DMS153 treated with DMSO at 0.1 percent for 48 hours (cell line): ENCODE data around the gene ICAM3.
A peak's percentile ranks its signal among the peaks of the same experiment; 100 is the strongest.

Experiments
- DNase-seq: peaks from one replicate; lab custom pipeline; 2025; ENCODE audit not compliant: unreplicated experiment; lab: John Stamatoyannopoulos, UW

Gene ICAM3

DNA sequence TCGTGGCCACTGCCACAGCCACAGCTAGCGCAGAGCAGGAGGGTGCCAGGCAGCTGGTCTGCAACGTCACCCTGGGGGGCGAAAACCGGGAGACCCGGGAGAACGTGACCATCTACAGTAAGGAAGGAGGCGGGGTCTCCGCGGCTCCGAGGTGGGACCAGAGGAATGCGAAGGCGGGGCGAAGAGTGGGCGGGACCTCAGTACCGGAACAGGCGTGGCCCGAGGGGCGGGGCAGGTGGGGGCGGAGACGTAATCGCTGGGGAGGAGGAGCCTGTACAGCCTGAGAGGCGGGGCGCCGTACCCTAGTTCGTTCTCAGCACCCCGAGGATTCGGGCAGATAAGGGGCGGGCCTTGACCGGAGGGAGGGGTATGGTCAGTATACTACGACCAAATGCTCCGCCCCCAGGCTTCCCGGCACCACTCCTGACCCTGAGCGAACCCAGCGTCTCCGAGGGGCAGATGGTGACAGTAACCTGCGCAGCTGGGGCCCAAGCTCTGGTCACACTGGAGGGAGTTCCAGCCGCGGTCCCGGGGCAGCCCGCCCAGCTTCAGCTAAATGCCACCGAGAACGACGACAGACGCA is 47.1 kb downstream of the ICAM3 start:
- DNase-seq: peak; percentile 61

DNA sequence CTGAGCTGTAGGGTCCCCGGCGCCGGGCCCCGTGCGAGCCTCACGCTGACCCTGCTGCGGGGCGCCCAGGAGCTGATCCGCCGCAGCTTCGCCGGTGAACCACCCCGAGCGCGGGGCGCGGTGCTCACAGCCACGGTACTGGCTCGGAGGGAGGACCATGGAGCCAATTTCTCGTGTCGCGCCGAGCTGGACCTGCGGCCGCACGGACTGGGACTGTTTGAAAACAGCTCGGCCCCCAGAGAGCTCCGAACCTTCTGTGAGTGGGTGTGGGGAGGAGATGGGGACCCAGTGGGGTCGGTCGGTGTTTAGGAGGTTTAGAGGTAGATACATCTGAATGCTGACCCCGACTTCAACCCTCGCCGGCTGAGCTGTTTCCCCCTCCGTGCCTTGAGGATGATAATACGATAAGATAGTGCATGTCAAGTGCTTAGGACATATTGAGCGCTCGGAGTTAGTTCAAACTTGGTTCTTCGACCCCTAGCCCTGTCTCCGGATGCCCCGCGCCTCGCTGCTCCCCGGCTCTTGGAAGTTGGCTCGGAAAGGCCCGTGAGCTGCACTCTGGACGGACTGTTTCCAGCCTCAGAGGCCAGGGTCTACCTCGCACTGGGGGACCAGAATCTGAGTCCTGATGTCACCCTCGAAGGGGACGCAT is 47.7 kb downstream of the ICAM3 start:
- DNase-seq: no peak

DNA sequence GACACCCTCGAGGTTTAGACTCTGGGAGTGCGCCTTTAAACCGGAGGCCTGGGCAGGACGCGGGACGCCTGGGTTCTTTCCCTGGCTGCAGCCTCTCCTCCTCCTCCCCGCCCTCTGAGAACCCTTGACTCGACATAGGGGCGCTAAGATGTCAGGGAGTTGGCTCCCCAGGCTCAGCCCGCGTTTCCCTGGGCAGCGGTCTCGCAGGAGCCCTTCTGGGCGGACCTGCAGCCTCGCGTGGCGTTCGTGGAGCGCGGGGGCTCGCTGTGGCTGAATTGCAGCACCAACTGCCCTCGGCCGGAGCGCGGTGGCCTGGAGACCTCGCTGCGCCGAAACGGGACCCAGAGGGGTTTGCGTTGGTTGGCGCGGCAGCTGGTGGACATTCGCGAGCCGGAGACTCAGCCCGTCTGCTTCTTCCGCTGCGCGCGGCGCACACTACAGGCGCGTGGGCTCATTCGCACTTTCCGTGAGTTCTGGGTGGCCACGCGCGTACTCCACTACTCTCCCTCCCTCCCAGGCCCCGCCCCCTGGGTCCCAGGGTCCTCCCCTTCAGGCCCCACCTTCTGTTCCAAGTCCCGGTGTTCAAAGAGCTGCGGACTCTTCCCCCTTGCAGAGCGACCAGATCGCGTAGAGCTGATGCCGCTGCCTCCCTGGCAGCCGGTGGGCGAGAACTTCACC is 48.4 kb downstream of the ICAM3 start:
- DNase-seq: no peak

DNA sequence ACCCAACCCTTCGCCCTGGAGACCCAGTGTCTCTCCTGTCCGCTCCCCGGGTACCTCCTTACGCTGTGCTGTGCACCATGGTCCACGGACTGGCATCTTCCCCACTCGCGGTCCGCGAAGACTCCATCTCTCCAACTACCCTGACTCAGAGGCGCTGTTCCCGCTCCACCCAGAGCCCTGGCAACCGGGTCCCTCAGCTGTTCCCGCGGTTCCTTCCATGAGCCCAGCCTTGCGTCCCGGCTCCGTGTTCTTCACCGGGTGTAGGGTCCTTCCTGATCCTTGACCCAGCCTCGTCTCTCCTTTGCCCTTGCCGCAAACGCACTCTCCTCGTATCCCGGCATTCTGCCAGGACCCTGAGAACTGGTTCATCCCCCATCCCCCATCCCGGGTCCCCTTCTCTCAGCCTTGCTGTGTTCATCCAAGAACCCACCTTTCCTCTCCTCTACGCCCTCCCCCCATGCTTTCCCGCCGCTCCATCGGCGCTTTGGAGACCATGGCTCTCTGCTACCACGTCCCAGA is 49.0 kb downstream of the ICAM3 start:
- no peak for DNase-seq

DNA sequence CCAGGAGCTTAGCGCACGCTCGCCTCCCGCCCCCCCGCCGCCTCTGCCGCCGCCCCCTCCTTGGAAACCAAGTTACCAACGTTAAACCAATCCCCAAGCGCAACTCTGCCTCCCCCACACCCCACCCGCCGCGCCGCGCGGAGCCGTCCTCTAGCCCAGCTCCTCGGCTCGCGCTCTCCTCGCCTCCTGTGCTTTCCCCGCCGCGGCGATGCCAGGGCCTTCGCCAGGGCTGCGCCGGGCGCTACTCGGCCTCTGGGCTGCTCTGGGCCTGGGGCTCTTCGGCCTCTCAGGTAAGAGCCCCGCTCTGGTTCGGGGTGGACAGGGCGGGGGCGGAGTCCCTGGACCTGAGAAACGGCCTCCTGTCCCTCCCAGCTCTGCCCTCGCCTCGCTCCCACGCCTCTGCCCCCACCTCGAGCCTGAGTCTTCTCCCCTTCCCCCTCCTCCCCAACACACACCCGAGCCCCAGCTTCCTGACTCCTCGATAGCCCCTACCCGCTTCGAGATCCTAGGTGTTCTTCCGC is 49.5 kb downstream of the ICAM3 start, which contains the start of gene ICAM5:
ICAM5 (plus strand) TSS at position 117 of the 521 bp plus-strand sequence; CDS start at position 209, 92 bp downstream.
- no peak for DNase-seq

DNA sequence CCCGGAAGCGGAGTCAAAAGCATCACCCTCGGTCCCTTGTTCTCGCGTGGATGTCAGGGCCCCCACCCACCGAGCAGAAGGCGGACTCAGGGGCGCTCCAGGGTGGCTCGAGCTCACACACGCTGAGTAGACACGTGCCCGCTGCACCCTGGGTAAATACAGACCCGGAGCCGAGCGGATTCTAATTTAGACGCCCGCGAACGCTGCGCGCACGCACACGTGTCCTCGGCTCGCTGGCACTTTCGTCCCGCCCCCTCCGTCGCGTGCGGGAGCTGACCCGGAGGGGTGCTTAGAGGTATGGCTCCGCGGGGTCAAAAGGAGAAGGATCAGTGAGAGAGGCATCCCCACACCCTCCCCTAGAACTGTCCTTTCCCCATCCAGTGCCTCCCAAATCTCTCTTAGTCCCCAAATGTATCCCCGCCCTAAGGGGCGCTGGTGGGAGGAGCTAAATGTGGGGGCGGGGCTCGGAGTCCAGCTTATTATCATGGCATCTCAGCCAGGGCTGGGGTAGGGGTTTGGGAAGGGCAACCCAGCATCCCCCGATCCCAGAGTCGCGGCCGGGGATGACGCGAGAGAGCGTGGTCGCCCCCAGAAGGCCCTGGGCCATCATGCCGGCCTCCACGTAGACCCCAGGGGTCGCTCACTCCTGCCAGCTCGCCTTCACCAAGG is 50.1 kb downstream of the ICAM3 start:
- no peak for DNase-seq

DNA sequence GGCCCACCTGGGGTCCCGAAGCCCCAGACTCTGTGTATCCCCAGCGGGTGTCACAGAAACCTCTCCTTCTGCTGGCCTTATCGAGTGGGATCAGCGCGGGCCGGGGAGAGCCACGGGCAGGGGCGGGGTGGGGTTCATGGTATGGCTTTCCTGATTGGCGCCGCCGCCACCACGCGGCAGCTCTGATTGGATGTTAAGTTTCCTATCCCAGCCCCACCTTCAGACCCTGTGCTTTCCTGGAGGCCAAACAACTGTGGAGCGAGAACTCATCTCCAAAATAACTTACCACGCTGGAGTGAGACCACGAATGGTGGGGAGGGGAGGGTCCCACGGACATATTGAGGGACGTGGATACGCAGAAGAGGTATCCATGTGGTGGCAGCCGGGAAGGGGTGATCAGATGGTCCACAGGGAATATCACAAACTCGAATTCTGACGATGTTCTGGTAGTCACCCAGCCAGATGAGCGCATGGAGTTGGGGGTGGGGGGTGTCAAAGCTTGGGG is 50.7 kb downstream of the ICAM3 start:
- DNase-seq: peak; percentile 19

DNA sequence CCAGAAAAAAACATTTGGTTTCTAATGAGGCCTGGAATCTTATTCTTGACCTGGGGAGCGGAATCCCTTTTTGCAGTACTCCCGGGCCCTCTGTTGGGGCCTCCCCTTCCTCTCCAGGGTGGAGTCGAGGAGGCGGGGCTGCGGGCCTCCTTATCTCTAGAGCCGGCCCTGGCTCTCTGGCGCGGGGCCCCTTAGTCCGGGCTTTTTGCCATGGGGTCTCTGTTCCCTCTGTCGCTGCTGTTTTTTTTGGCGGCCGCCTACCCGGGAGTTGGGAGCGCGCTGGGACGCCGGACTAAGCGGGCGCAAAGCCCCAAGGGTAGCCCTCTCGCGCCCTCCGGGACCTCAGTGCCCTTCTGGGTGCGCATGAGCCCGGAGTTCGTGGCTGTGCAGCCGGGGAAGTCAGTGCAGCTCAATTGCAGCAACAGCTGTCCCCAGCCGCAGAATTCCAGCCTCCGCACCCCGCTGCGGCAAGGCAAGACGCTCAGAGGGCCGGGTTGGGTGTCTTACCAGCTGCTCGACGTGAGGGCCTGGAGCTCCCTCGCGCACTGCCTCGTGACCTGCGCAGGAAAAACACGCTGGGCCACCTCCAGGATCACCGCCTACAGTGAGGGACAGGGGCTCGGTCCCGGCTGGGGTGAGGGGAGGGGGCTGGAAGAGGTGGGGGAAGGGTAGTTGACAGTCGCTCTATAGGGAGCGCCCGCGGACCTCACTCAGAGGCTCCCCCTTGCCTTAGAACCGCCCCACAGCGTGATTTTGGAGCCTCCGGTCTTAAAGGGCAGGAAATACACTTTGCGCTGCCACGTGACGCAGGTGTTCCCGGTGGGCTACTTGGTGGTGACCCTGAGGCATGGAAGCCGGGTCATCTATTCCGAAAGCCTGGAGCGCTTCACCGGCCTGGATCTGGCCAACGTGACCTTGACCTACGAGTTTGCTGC is 52.4 kb downstream of the ICAM3 start, which contains the start of gene ICAM4:
ICAM4 (plus strand) TSS at position 153 of the 935 bp plus-strand sequence; CDS start at position 211, 58 bp downstream.
- DNase-seq: no peak

DNA sequence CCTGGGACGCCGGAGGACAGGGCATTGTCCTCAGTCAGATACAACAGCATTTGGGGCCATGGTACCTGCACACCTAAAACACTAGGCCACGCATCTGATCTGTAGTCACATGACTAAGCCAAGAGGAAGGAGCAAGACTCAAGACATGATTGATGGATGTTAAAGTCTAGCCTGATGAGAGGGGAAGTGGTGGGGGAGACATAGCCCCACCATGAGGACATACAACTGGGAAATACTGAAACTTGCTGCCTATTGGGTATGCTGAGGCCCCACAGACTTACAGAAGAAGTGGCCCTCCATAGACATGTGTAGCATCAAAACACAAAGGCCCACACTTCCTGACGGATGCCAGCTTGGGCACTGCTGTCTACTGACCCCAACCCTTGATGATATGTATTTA is 54.0 kb downstream of the ICAM3 start:
- DNase-seq: no peak

DNA sequence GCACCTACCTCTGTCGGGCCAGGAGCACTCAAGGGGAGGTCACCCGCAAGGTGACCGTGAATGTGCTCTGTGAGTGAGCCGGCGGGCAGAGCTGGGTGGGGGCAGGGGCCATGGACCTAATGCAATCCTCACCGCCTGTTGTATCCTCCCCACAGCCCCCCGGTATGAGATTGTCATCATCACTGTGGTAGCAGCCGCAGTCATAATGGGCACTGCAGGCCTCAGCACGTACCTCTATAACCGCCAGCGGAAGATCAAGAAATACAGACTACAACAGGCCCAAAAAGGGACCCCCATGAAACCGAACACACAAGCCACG is 54.5 kb downstream of the ICAM3 start:
- DNase-seq: no peak

DNA sequence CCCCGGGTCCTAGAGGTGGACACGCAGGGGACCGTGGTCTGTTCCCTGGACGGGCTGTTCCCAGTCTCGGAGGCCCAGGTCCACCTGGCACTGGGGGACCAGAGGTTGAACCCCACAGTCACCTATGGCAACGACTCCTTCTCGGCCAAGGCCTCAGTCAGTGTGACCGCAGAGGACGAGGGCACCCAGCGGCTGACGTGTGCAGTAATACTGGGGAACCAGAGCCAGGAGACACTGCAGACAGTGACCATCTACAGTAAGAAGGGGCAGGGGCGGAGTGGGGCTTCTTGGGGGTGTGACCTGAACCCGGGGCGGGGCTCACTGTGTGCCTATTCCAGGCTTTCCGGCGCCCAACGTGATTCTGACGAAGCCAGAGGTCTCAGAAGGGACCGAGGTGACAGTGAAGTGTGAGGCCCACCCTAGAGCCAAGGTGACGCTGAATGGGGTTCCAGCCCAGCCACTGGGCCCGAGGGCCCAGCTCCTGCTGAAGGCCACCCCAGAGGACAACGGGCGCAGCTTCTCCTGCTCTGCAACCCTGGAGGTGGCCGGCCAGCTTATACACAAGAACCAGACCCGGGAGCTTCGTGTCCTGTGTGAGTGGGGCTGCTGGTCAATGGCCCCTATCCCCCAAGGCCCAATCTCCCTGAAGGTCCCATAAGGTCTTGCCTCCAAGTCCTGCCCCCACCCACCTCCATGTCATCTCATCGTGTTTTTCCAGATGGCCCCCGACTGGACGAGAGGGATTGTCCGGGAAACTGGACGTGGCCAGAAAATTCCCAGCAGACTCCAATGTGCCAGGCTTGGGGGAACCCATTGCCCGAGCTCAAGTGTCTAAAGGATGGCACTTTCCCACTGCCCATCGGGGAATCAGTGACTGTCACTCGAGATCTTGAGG is 55.1 kb downstream of the ICAM3 start:
- DNase-seq: no peak
